IPS DF 6.9 (cell line): ENCODE results near the gene UBXN6.

Experiments
- DNase-seq: peaks from one replicate; pipeline ENCODE4 v3.0.0-alpha.2; 2013; ENCODE audit warnings: low read depth, low spot score
- H3K27ac ChIP-seq: one replicate; pipeline ENCODE4 v1.5.1; 2013; ENCODE audit warnings: low read length, control low read depth
- H3K27me3 ChIP-seq: 2 replicates; pipeline ENCODE4 v1.6.1; 2013; ENCODE audit warnings: mild to moderate bottlenecking, low read length; ENCODE audit not compliant: control insufficient read depth, insufficient read depth
- H3K36me3 ChIP-seq: 2 replicates; pipeline ENCODE4 v1.6.1; 2013; ENCODE audit warnings: low read length; ENCODE audit not compliant: control insufficient read depth, insufficient read depth
- H3K4me1 ChIP-seq: 2 replicates; pipeline ENCODE4 v1.6.1; 2013; ENCODE audit warnings: low read length; ENCODE audit not compliant: control insufficient read depth, insufficient read depth
- H3K4me3 ChIP-seq: 2 replicates; pipeline ENCODE4 v1.5.1; 2013; ENCODE audit warnings: mild to moderate bottlenecking, low read length
- H3K9me3 ChIP-seq: 2 replicates; pipeline ENCODE4 v1.6.1; 2013; ENCODE audit warnings: low read length, inconsistent platforms; ENCODE audit not compliant: control insufficient read depth, insufficient read depth
- WGBS: extraction: QIAGEN DNeasy Blood & Tissue Kit; methylation state at CpG from one replicate; pipeline ENCODE4 v1.1.7; 2013; ENCODE audit warnings: mixed read lengths, missing lambda C conversion rate; ENCODE audit not compliant: insufficient read length, insufficient coverage; 5-methylcytosine and 5-hydroxymethylcytosine counted together

The UBXN6 gene

GRCh38 chr19:4425537-4425936 lies 32.1 kb downstream of the UBXN6 start:
- no peaks in the 10 kb centered on the region for H3K4me1 ChIP-seq
- no CpG with 5 or more reads among the region's 6 CpGs for WGBS
- peaks cover 49% of the 10 kb centered on the region for H3K36me3 ChIP-seq
- no peaks in the 10 kb centered on the region for H3K9me3 ChIP-seq
- DNase-seq = no peak
- H3K27ac ChIP-seq = no peak overlapping the region
- H3K4me3 ChIP-seq = no peak overlapping the region
- no peaks in the 10 kb centered on the region for H3K27me3 ChIP-seq

GRCh38 chr19:4423416-4424126 lies 34.0 kb downstream of the UBXN6 start:
- Histone ChIP-seq H3K4me3 (no peak overlapping the region), H3K36me3 (peaks cover 37% of the 10 kb centered on the region), H3K27me3 (no peaks in the 10 kb centered on the region), H3K27ac (no peak overlapping the region), H3K4me1 (no peaks in the 10 kb centered on the region), H3K9me3 (no peaks in the 10 kb centered on the region)
- no peak for DNase-seq
- WGBS = no CpG with 5 or more reads among the region's 16 CpGs

- no peak for DNase-seq
- H3K4me1 ChIP-seq = no peaks in the 10 kb centered on the region; the same call in 1 of the 2 replicates
- no peaks in the 10 kb centered on the region for H3K9me3 ChIP-seq
- no CpG with 5 or more reads among the region's 9 CpGs for WGBS
- no peak overlapping the region for H3K4me3 ChIP-seq
- no peaks in the 10 kb centered on the region for H3K27me3 ChIP-seq
- H3K27ac ChIP-seq = no peak overlapping the region
- peaks cover 21% of the 10 kb centered on the region for H3K36me3 ChIP-seq
These were observed 41.3 kb downstream of the UBXN6 start for GRCh38 chr19:4416268-4416667.

- Histone ChIP-seq H3K27ac (no peak overlapping the region), H3K36me3 (peaks cover 15% of the 10 kb centered on the region)
- WGBS = no CpG with 5 or more reads among the region's 10 CpGs
These were observed 42.2 kb downstream of the UBXN6 start for GRCh38 chr19:4415352-4415751.

GRCh38 chr19:4414800-4415321 lies 42.7 kb downstream of the UBXN6 start:
- no CpG with 5 or more reads among the region's 9 CpGs for WGBS
- H3K36me3 ChIP-seq = peaks cover 13% of the 10 kb centered on the region
- H3K27ac ChIP-seq = no peak overlapping the region
- H3K27me3 ChIP-seq = no peaks in the 10 kb centered on the region
- no peak overlapping the region for H3K4me3 ChIP-seq
- no peak for DNase-seq
- H3K9me3 ChIP-seq = no peaks in the 10 kb centered on the region
- peaks cover 2% of the 10 kb centered on the region for H3K4me1 ChIP-seq

More at GRCh38 chr19:4415352-4415751, 42.2 kb downstream of the UBXN6 start:
- H3K9me3 ChIP-seq = no peaks in the 10 kb centered on the region
- H3K4me3 ChIP-seq = no peak overlapping the region
- DNase-seq = no peak
- no peaks in the 10 kb centered on the region for H3K27me3 ChIP-seq
- no peaks in the 10 kb centered on the region; the same call in 1 of the 2 replicates for H3K4me1 ChIP-seq

GRCh38 chr19:4414144-4414799 lies 43.3 kb downstream of the UBXN6 start:
- no peak for DNase-seq
- Histone ChIP-seq H3K9me3 (no peaks in the 10 kb centered on the region), H3K27ac (no peak overlapping the region), H3K4me3 (no peak overlapping the region), H3K4me1 (peaks cover 5% of the 10 kb centered on the region), H3K27me3 (no peaks in the 10 kb centered on the region), H3K36me3 (peaks cover 14% of the 10 kb centered on the region)
- WGBS = no CpG with 5 or more reads among the region's 7 CpGs

- H3K9me3 ChIP-seq = no peaks in the 10 kb centered on the region
- H3K4me3 ChIP-seq = no peak overlapping the region
- DNase-seq = no peak
- H3K36me3 ChIP-seq = peaks cover 14% of the 10 kb centered on the region
- no peaks in the 10 kb centered on the region for H3K27me3 ChIP-seq
- no peak overlapping the region for H3K27ac ChIP-seq
- no CpG with 5 or more reads among the region's 3 CpGs for WGBS
- peaks cover 5% of the 10 kb centered on the region for H3K4me1 ChIP-seq
These were observed 44.0 kb downstream of the UBXN6 start for GRCh38 chr19:4413588-4413987.

GRCh38 chr19:4409123-4409933 lies 48.3 kb downstream of the UBXN6 start:
- peaks cover 5% of the 10 kb centered on the region for H3K4me1 ChIP-seq
- DNase-seq = peak; percentile 93
- no peaks in the 10 kb centered on the region for H3K27me3 ChIP-seq
- peak overlapping the region; percentile 93 for H3K27ac ChIP-seq
- H3K4me3 ChIP-seq = no peak overlapping the region
- H3K36me3 ChIP-seq = peaks cover 14% of the 10 kb centered on the region
- no peaks in the 10 kb centered on the region for H3K9me3 ChIP-seq
- no CpG with 5 or more reads among the region's 23 CpGs for WGBS

GRCh38 chr19:4406626-4407025 lies 51.0 kb downstream of the UBXN6 start:
- Histone ChIP-seq H3K27me3 (no peaks in the 10 kb centered on the region), H3K4me1 (peaks cover 5% of the 10 kb centered on the region), H3K9me3 (no peaks in the 10 kb centered on the region), H3K36me3 (peaks cover 3% of the 10 kb centered on the region; the same call in 1 of the 2 replicates), H3K27ac (no peak overlapping the region), H3K4me3 (no peak overlapping the region)
- WGBS = no CpG with 5 or more reads among the region's 7 CpGs
- no peak for DNase-seq

GRCh38 chr19:4405977-4406376 lies 51.6 kb downstream of the UBXN6 start:
- Histone ChIP-seq H3K4me3 (no peak overlapping the region), H3K27me3 (no peaks in the 10 kb centered on the region), H3K4me1 (peaks cover 5% of the 10 kb centered on the region), H3K36me3 (peaks cover 3% of the 10 kb centered on the region; the same call in 1 of the 2 replicates), H3K27ac (no peak overlapping the region), H3K9me3 (no peaks in the 10 kb centered on the region)
- WGBS = no CpG with 5 or more reads among the region's 8 CpGs
- no peak for DNase-seq
